Memory B cell (primary cell): ENCODE results near the gene ITGAL.
"Not testable (repeated sequence)": the region's sequence is repeated elsewhere in the genome, so short reads cannot be mapped to it uniquely, and the experiment has no call there.

Source experiments
- ATAC-seq: fragments of 150-1000 bp; cut with Tn5 transposase; 2 replicates; pipeline ENCODE4 v1.10.0; 2021; ENCODE audit warnings: low read depth, mild to moderate bottlenecking, moderate library complexity
- DNase-seq, 2 donors: peaks; one replicate each; pipeline ENCODE4 v3.0.0; 2022; ENCODE audit warnings: low spot score in 2 of 2
- H3K27ac Mint-ChIP-seq: one replicate; pipeline ENCODE4 v1.8.0; 2022; ENCODE audit warnings: mild to moderate bottlenecking, moderate library complexity, mixed read lengths
- H3K27me3 Mint-ChIP-seq: one replicate; pipeline ENCODE4 v1.8.0; 2022; ENCODE audit warnings: mixed read lengths
- H3K36me3 Mint-ChIP-seq: one replicate; pipeline ENCODE4 v1.8.0; 2022; ENCODE audit warnings: mild to moderate bottlenecking, mixed read lengths
- H3K4me1 Mint-ChIP-seq: one replicate; pipeline ENCODE4 v1.8.0; 2022; ENCODE audit warnings: mixed read lengths
- H3K4me3 Mint-ChIP-seq: one replicate; pipeline ENCODE4 v1.8.0; 2022; ENCODE audit warnings: mild to moderate bottlenecking, moderate library complexity, mixed read lengths
- H3K9me3 Mint-ChIP-seq: one replicate; pipeline ENCODE4 v1.8.0; 2022; ENCODE audit warnings: mixed read lengths

Gene ITGAL

GRCh38 chr16:30521873-30522641 is 49.5 kb downstream of the ITGAL start:
- ATAC-seq (no peak), DNase-seq (no peak)
- H3K9me3 Mint-ChIP-seq: no peaks in the 10 kb centered on the region
- peaks cover 26% of the 10 kb centered on the region for H3K36me3 Mint-ChIP-seq
- no peak overlapping the region for H3K4me3 Mint-ChIP-seq
- H3K4me1 Mint-ChIP-seq: peaks cover 9% of the 10 kb centered on the region
- peak overlapping the region; percentile 3 for H3K27ac Mint-ChIP-seq
- H3K27me3 Mint-ChIP-seq: no peaks in the 10 kb centered on the region

GRCh38 chr16:30522702-30523463 is 50.3 kb downstream of the ITGAL start:
- peak overlapping the region; percentile 3 for H3K27ac Mint-ChIP-seq
- DNase-seq, H3K27me3 Mint-ChIP-seq, ATAC-seq, H3K9me3 Mint-ChIP-seq, H3K4me3 Mint-ChIP-seq: not testable (repeated sequence)
- H3K36me3 Mint-ChIP-seq: peaks cover 20% of the 10 kb centered on the region
- peaks cover 13% of the 10 kb centered on the region for H3K4me1 Mint-ChIP-seq

- peaks cover 20% of the 10 kb centered on the region for H3K4me1 Mint-ChIP-seq
- no peak overlapping the region for H3K27ac Mint-ChIP-seq
- DNase-seq (no peak), ATAC-seq (no peak)
- H3K4me3 Mint-ChIP-seq: no peak overlapping the region
- H3K27me3 Mint-ChIP-seq: no peaks in the 10 kb centered on the region
- H3K36me3 Mint-ChIP-seq: peaks cover 15% of the 10 kb centered on the region
- no peaks in the 10 kb centered on the region for H3K9me3 Mint-ChIP-seq
Measured at GRCh38 chr16:30523768-30524574, 51.4 kb downstream of the ITGAL start.

- H3K4me3 Mint-ChIP-seq: peak overlapping the region; percentile 22
- DNase-seq (no peak), ATAC-seq (no peak)
- H3K9me3 Mint-ChIP-seq: no peaks in the 10 kb centered on the region
- no peak overlapping the region for H3K27ac Mint-ChIP-seq
- H3K27me3 Mint-ChIP-seq: no peaks in the 10 kb centered on the region
- H3K36me3 Mint-ChIP-seq: peaks cover 7% of the 10 kb centered on the region
- peaks cover 20% of the 10 kb centered on the region for H3K4me1 Mint-ChIP-seq
Measured at GRCh38 chr16:30524575-30525568, 52.3 kb downstream of the ITGAL start.

- Mint-ChIP-seq H3K4me3 (peak overlapping the region; percentile 83), H3K27ac (no peak overlapping the region), H3K27me3 (no peaks in the 10 kb centered on the region), H3K9me3 (no peaks in the 10 kb centered on the region), H3K36me3 (peaks cover 6% of the 10 kb centered on the region), H3K4me1 (peaks cover 20% of the 10 kb centered on the region)
- no peak for ATAC-seq
- DNase-seq: no peak
Measured at GRCh38 chr16:30525844-30526136, 53.2 kb downstream of the ITGAL start.

GRCh38 chr16:30526137-30526822 is 53.7 kb downstream of the ITGAL start, which contains the start of gene ZNF768:
Gene ZNF768, minus strand, starts transcription at chr16:30526566. Its CDS starts 153 bp downstream, at chr16:30526413.
- Mint-ChIP-seq H3K27me3 (no peaks in the 10 kb centered on the region), H3K27ac (peak within 1 kb of the TSS; percentile 91), H3K4me1 (peaks cover 20% of the 10 kb centered on the region), H3K9me3 (no peaks in the 10 kb centered on the region), H3K36me3 (peaks cover 6% of the 10 kb centered on the region), H3K4me3 (peak within 1 kb of the TSS; percentile 94)
- DNase-seq (peak in 1 of 2 donors; percentile 33), ATAC-seq (peak; percentile 9)

- no peaks in the 10 kb centered on the region for H3K9me3 Mint-ChIP-seq
Measured at GRCh38 chr16:30526823-30527634, 54.5 kb downstream of the ITGAL start.

GRCh38 chr16:30527635-30528178 is 55.2 kb downstream of the ITGAL start:
- DNase-seq (peak in 1 of 2 donors; percentile 61), ATAC-seq (peak; percentile 57)
- Mint-ChIP-seq H3K4me1 (peaks cover 16% of the 10 kb centered on the region), H3K27me3 (no peaks in the 10 kb centered on the region), H3K27ac (peak overlapping the region; percentile 91), H3K4me3 (peak overlapping the region; percentile 94), H3K36me3 (peaks cover 3% of the 10 kb centered on the region), H3K9me3 (no peaks in the 10 kb centered on the region)

More at GRCh38 chr16:30526823-30527634, 54.5 kb downstream of the ITGAL start:
- Mint-ChIP-seq H3K4me1 (peaks cover 20% of the 10 kb centered on the region), H3K4me3 (peak overlapping the region; percentile 94), H3K36me3 (peaks cover 6% of the 10 kb centered on the region), H3K27ac (peak overlapping the region; percentile 91), H3K27me3 (no peaks in the 10 kb centered on the region)
- ATAC-seq: peak; percentile 77
- peak; percentile 82 to 86 for DNase-seq

- Mint-ChIP-seq H3K27me3 (no peaks in the 10 kb centered on the region), H3K27ac (no peak overlapping the region), H3K9me3 (no peaks in the 10 kb centered on the region), H3K4me1 (peaks cover 19% of the 10 kb centered on the region), H3K36me3 (peaks cover 3% of the 10 kb centered on the region), H3K4me3 (no peak overlapping the region)
- ATAC-seq (no peak), DNase-seq (no peak)
Measured at GRCh38 chr16:30528799-30529457, 56.4 kb downstream of the ITGAL start.

- ATAC-seq (no peak), DNase-seq (no peak)
- Mint-ChIP-seq H3K4me1 (peaks cover 22% of the 10 kb centered on the region), H3K4me3 (no peak overlapping the region), H3K36me3 (no peaks in the 10 kb centered on the region), H3K27ac (no peak overlapping the region), H3K27me3 (no peaks in the 10 kb centered on the region), H3K9me3 (no peaks in the 10 kb centered on the region)
Measured at GRCh38 chr16:30530163-30531037, 57.9 kb downstream of the ITGAL start.
